GM23338 (cell line): ENCODE measurements around the gene SEMG1. TPM values are rescaled to one million over a fixed set of nuclear protein-coding genes. Genes with fewer than 3 reads are reported as not detected.

Experiments used
- ATAC-seq: fragments of 200-7000 bp; cut with Tn5 transposase; 3 replicates; pipeline ENCODE4 v1.9.1; 2020
- DNase-seq: peaks from one replicate; pipeline ENCODE4 v3.0.0-alpha.2; 2015; ENCODE audit warnings: low spot score
- H2AFZ ChIP-seq: fragments of 200-600 bp; sonication (generic); 2 replicates; pipeline ENCODE4 v1.8.0; 2016; ENCODE audit warnings: antibody characterized with exemption, mild to moderate bottlenecking, moderate library complexity
- H3F3A ChIP-seq: fragments of 200-600 bp; sonication (generic); replicated peaks from 2 replicates; pipeline ENCODE4 v1.8.0; 2017; ENCODE audit warnings: antibody characterized with exemption, mixed run types, low read depth
- H3K27ac ChIP-seq: fragments of 200-600 bp; sonication (generic); 2 replicates; pipeline ENCODE4 v1.6.1; 2016; ENCODE audit warnings: low read depth
- H3K27me3 ChIP-seq: fragments of 200-600 bp; sonication (generic); 2 replicates; pipeline ENCODE4 v1.8.0; 2016; ENCODE audit warnings: mild to moderate bottlenecking, mixed run types, moderate library complexity; ENCODE audit not compliant: insufficient read depth
- H3K36me3 ChIP-seq: fragments of 200-600 bp; sonication (generic); 2 replicates; pipeline ENCODE4 v1.8.0; 2016; ENCODE audit warnings: mild to moderate bottlenecking; ENCODE audit not compliant: insufficient read depth
- H3K4me1 ChIP-seq: fragments of 200-600 bp; sonication (generic); 2 replicates; pipeline ENCODE4 v1.8.0; 2016; ENCODE audit warnings: mild to moderate bottlenecking, moderate library complexity; ENCODE audit not compliant: insufficient read depth
- H3K4me2 ChIP-seq: fragments of 200-600 bp; sonication (generic); 2 replicates; pipeline ENCODE4 v1.7.1; 2017; ENCODE audit warnings: mixed run types
- H3K4me3 ChIP-seq: fragments of 200-600 bp; sonication (generic); 2 replicates; pipeline ENCODE4 v1.6.1; 2016; ENCODE audit warnings: mixed run types
- H3K79me2 ChIP-seq: fragments of 200-600 bp; sonication (generic); replicated peaks from 2 replicates; pipeline ENCODE4 v1.8.0; 2017; ENCODE audit warnings: mild to moderate bottlenecking; ENCODE audit not compliant: insufficient read depth
- H3K9me2 ChIP-seq: fragments of 200-600 bp; sonication (generic); 2 replicates; pipeline ENCODE4 v1.8.0; 2017; ENCODE audit not compliant: insufficient read depth
- H4K20me1 ChIP-seq: fragments of 200-600 bp; sonication (generic); replicated peaks from 2 replicates; pipeline ENCODE4 v1.8.0; 2017; ENCODE audit warnings: mild to moderate bottlenecking; ENCODE audit not compliant: insufficient read depth
- H3K27ac Mint-ChIP-seq: 2 replicates; pipeline ENCODE4 v1.8.0; 2020; ENCODE audit warnings: inconsistent platforms, mild to moderate bottlenecking, moderate library complexity, mixed read lengths
- H3K27me3 Mint-ChIP-seq: 3 replicates; pipeline ENCODE4 v1.8.0; 2022; ENCODE audit warnings: low read depth, mild to moderate bottlenecking, moderate library complexity, mixed read lengths, inconsistent platforms; ENCODE audit not compliant: insufficient read depth, poor library complexity
- H3K36me3 Mint-ChIP-seq: 3 replicates; pipeline ENCODE4 v1.8.0; 2021; ENCODE audit warnings: low read depth, mild to moderate bottlenecking, inconsistent platforms, moderate library complexity, mixed read lengths
- H3K4me1 Mint-ChIP-seq: 3 replicates; pipeline ENCODE4 v1.8.0; 2020; ENCODE audit warnings: mild to moderate bottlenecking, inconsistent platforms, mixed read lengths
- H3K4me3 Mint-ChIP-seq: 3 replicates; pipeline ENCODE4 v1.8.0; 2021; ENCODE audit warnings: moderate library complexity, mild to moderate bottlenecking, inconsistent platforms, mixed read lengths
- H3K9me3 Mint-ChIP-seq: 3 replicates; pipeline ENCODE4 v1.8.0; 2020; ENCODE audit warnings: moderate library complexity, mild to moderate bottlenecking, inconsistent platforms, mixed read lengths
- EZH2phosphoT487 ChIP-seq: fragments of 200-600 bp; sonication (generic); IDR thresholded peaks from one replicate; pipeline ENCODE4 v1.8.1; 2018; ENCODE audit warnings: antibody characterized with exemption; ENCODE audit not compliant: unreplicated experiment
- JUNB ChIP-seq: IDR thresholded peaks from one replicate; pipeline ENCODE4 v1.6.1; 2016; ENCODE audit warnings: antibody characterized with exemption; ENCODE audit not compliant: unreplicated experiment
- NANOG ChIP-seq: IDR thresholded peaks from 2 replicates; pipeline ENCODE4 v1.6.1; 2016; ENCODE audit warnings: antibody characterized with exemption, borderline replicate concordance
- POLR2AphosphoS5 ChIP-seq: IDR thresholded peaks from 2 replicates; pipeline ENCODE4 v1.6.1; 2016; ENCODE audit warnings: antibody characterized with exemption, low read depth
- STAT1 ChIP-seq: IDR thresholded peaks from one replicate; pipeline ENCODE4 v1.6.1; 2016; ENCODE audit warnings: antibody characterized with exemption; ENCODE audit not compliant: unreplicated experiment
- ZNF114 ChIP-seq: fragments of 250-450 bp; sonication (Bioruptor Pico); IDR thresholded peaks from 2 replicates; pipeline ENCODE4 v1.5.0; 2020; ENCODE audit warnings: mild to moderate bottlenecking, moderate library complexity
- ZNF331 ChIP-seq: fragments of 250-450 bp; sonication (Bioruptor Pico); IDR thresholded peaks from 2 replicates; pipeline ENCODE4 v1.5.0; 2020; ENCODE audit warnings: low read depth, mild to moderate bottlenecking, moderate library complexity
- polyA plus RNA-seq: library from polyadenylated mRNA; unstranded; fragments of >200 nt; fragmentation: Nextera tagmentation; extraction: Ambion mirVana; gene quantifications from 2 replicates; pipeline ENCODE4 v1.2.1, GENCODE V29; 2016
- total RNA-seq: library from RNA; depleted of rRNA; stranded (reverse); fragments of >200 nt; shearing (Covaris generic); gene quantifications from 2 replicates; pipeline ENCODE4 v1.2.3, GENCODE V29; 2014
- TF ChIP-seq, protein P1 (sequence below): IDR thresholded peaks from one replicate; pipeline ENCODE4 v1.6.1; 2018; ENCODE audit warnings: antibody characterized with exemption; ENCODE audit not compliant: unreplicated experiment
- TF ChIP-seq, protein P2 (sequence below): IDR thresholded peaks from 2 replicates; pipeline ENCODE4 v1.6.1; 2016; ENCODE audit warnings: antibody characterized with exemption
- TF ChIP-seq, protein P3 (sequence below), 2 experiments: fragments of 200-600 bp in 1 of 2; sonication (generic) in 1 of 2; conservative IDR thresholded peaks; 2 replicates each; pipeline versions ENCODE4 v1.5.1 to v1.6.1; 2016 to 2017; ENCODE audit warnings: antibody characterized with exemption in 2 of 2, low read depth in 2 of 2, mild to moderate bottlenecking in 2 of 2, moderate library complexity in 1 of 2
- TF ChIP-seq, protein P4 (sequence below): fragments of 250-450 bp; sonication (Bioruptor Pico); IDR thresholded peaks from 2 replicates; pipeline ENCODE4 v1.5.0; 2020; ENCODE audit warnings: mild to moderate bottlenecking, moderate library complexity

Gene SEMG1
- total and polyA plus RNA-seq, 2 experiments from 2014 or later = 3.3 to 5.7 TPM

DNA sequence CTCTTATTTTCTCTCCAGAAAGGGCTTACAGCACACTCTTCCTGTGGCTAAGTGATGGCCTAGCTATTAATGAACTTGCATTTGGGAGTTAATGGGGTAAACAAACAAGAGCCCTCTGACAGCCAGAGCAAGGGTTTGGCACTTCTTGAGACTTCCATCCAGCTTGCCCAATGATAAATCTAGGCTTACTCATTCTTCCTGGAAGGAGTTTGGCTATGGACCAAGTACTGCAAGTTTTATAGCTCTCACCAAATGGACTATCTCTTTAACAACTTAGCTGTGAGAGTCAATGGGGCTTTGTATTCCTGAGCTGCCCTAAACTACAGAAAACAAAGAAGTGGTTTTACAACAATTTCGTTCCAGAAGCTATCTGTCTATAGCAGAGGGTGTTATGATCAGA, 48.9 kb upstream of the SEMG1 start (continued):
- TF ChIP-seq, protein P1, sequence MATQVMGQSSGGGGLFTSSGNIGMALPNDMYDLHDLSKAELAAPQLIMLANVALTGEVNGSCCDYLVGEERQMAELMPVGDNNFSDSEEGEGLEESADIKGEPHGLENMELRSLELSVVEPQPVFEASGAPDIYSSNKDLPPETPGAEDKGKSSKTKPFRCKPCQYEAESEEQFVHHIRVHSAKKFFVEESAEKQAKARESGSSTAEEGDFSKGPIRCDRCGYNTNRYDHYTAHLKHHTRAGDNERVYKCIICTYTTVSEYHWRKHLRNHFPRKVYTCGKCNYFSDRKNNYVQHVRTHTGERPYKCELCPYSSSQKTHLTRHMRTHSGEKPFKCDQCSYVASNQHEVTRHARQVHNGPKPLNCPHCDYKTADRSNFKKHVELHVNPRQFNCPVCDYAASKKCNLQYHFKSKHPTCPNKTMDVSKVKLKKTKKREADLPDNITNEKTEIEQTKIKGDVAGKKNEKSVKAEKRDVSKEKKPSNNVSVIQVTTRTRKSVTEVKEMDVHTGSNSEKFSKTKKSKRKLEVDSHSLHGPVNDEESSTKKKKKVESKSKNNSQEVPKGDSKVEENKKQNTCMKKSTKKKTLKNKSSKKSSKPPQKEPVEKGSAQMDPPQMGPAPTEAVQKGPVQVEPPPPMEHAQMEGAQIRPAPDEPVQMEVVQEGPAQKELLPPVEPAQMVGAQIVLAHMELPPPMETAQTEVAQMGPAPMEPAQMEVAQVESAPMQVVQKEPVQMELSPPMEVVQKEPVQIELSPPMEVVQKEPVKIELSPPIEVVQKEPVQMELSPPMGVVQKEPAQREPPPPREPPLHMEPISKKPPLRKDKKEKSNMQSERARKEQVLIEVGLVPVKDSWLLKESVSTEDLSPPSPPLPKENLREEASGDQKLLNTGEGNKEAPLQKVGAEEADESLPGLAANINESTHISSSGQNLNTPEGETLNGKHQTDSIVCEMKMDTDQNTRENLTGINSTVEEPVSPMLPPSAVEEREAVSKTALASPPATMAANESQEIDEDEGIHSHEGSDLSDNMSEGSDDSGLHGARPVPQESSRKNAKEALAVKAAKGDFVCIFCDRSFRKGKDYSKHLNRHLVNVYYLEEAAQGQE = no peak
- TF ChIP-seq JUNB = no peak
- TF ChIP-seq, protein P2, sequence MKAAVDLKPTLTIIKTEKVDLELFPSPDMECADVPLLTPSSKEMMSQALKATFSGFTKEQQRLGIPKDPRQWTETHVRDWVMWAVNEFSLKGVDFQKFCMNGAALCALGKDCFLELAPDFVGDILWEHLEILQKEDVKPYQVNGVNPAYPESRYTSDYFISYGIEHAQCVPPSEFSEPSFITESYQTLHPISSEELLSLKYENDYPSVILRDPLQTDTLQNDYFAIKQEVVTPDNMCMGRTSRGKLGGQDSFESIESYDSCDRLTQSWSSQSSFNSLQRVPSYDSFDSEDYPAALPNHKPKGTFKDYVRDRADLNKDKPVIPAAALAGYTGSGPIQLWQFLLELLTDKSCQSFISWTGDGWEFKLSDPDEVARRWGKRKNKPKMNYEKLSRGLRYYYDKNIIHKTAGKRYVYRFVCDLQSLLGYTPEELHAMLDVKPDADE = no peak

DNA sequence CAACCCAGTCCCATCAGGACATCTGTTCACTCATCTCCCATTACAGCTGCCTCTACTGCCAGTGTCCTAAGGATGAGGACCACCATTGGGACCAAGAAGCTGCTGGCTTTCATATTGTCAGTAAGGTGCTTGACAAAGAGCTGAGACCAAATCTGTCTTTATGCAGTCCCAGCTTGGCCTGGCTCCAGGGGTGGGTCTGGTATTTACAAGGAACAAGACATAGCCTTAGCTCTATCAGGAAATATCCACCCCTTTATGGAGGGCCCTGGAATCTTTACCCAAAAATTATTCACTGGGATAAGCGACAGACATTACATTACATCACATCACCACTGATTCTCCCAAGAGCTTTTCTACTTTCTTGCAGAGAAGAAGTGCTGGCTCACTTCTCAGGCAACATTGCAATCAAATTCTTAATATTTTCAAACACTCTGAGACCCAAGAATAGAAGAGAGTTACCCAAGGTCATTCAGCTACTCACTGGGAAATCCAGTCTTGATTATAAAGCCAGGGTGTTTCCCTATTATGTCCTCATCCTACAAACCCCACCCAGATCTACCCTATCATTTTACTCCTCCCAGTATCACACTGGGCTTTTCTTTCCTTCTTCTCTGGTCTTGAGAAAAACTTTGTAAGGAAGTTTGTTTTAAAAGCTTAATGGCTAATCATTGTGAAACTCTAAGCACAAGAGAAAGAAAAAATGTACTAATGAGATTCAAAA, 43.6 kb upstream of the SEMG1 start:
- no peak overlapping the region for H2AFZ ChIP-seq
- Mint-ChIP-seq H3K4me3 (no peak overlapping the region), H3K27me3 (no peaks in the 10 kb centered on the region), H3K36me3 (no peaks in the 10 kb centered on the region), H3K27ac (no peak overlapping the region), H3K9me3 (peaks cover 25% of the 10 kb centered on the region), H3K4me1 (no peaks in the 10 kb centered on the region)
- no peak overlapping the region for H3K4me2 ChIP-seq
- no peak overlapping the region for H3K27ac ChIP-seq
- ATAC-seq = no peak
- H3F3A ChIP-seq = no peaks in the 10 kb centered on the region
- no peaks in the 10 kb centered on the region for H4K20me1 ChIP-seq
- no peak overlapping the region for H3K4me3 ChIP-seq
- H3K9me2 ChIP-seq = no peaks in the 10 kb centered on the region; the same call in 1 of the 2 replicates
- no peaks in the 10 kb centered on the region for H3K79me2 ChIP-seq
- DNase-seq = no peak
- H3K27me3 ChIP-seq = no peaks in the 10 kb centered on the region
- no peaks in the 10 kb centered on the region; the same call in 1 of the 2 replicates for H3K36me3 ChIP-seq
- H3K4me1 ChIP-seq = no peaks in the 10 kb centered on the region
- TF ChIP-seq POLR2AphosphoS5 (no peak), ZNF114 (no peak), STAT1 (no peak), NANOG (no peak), ZNF331 (CRISPR knock-in tag) (no peak), EZH2phosphoT487 (no peak)
- TF ChIP-seq, protein P3, sequence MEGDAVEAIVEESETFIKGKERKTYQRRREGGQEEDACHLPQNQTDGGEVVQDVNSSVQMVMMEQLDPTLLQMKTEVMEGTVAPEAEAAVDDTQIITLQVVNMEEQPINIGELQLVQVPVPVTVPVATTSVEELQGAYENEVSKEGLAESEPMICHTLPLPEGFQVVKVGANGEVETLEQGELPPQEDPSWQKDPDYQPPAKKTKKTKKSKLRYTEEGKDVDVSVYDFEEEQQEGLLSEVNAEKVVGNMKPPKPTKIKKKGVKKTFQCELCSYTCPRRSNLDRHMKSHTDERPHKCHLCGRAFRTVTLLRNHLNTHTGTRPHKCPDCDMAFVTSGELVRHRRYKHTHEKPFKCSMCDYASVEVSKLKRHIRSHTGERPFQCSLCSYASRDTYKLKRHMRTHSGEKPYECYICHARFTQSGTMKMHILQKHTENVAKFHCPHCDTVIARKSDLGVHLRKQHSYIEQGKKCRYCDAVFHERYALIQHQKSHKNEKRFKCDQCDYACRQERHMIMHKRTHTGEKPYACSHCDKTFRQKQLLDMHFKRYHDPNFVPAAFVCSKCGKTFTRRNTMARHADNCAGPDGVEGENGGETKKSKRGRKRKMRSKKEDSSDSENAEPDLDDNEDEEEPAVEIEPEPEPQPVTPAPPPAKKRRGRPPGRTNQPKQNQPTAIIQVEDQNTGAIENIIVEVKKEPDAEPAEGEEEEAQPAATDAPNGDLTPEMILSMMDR (conservative IDR thresholded peaks at IDR 0.05; ENCODE audit: low read depth in 2 of 2) = no peak
- TF ChIP-seq, protein P2 = no peak
- TF ChIP-seq, protein P4, sequence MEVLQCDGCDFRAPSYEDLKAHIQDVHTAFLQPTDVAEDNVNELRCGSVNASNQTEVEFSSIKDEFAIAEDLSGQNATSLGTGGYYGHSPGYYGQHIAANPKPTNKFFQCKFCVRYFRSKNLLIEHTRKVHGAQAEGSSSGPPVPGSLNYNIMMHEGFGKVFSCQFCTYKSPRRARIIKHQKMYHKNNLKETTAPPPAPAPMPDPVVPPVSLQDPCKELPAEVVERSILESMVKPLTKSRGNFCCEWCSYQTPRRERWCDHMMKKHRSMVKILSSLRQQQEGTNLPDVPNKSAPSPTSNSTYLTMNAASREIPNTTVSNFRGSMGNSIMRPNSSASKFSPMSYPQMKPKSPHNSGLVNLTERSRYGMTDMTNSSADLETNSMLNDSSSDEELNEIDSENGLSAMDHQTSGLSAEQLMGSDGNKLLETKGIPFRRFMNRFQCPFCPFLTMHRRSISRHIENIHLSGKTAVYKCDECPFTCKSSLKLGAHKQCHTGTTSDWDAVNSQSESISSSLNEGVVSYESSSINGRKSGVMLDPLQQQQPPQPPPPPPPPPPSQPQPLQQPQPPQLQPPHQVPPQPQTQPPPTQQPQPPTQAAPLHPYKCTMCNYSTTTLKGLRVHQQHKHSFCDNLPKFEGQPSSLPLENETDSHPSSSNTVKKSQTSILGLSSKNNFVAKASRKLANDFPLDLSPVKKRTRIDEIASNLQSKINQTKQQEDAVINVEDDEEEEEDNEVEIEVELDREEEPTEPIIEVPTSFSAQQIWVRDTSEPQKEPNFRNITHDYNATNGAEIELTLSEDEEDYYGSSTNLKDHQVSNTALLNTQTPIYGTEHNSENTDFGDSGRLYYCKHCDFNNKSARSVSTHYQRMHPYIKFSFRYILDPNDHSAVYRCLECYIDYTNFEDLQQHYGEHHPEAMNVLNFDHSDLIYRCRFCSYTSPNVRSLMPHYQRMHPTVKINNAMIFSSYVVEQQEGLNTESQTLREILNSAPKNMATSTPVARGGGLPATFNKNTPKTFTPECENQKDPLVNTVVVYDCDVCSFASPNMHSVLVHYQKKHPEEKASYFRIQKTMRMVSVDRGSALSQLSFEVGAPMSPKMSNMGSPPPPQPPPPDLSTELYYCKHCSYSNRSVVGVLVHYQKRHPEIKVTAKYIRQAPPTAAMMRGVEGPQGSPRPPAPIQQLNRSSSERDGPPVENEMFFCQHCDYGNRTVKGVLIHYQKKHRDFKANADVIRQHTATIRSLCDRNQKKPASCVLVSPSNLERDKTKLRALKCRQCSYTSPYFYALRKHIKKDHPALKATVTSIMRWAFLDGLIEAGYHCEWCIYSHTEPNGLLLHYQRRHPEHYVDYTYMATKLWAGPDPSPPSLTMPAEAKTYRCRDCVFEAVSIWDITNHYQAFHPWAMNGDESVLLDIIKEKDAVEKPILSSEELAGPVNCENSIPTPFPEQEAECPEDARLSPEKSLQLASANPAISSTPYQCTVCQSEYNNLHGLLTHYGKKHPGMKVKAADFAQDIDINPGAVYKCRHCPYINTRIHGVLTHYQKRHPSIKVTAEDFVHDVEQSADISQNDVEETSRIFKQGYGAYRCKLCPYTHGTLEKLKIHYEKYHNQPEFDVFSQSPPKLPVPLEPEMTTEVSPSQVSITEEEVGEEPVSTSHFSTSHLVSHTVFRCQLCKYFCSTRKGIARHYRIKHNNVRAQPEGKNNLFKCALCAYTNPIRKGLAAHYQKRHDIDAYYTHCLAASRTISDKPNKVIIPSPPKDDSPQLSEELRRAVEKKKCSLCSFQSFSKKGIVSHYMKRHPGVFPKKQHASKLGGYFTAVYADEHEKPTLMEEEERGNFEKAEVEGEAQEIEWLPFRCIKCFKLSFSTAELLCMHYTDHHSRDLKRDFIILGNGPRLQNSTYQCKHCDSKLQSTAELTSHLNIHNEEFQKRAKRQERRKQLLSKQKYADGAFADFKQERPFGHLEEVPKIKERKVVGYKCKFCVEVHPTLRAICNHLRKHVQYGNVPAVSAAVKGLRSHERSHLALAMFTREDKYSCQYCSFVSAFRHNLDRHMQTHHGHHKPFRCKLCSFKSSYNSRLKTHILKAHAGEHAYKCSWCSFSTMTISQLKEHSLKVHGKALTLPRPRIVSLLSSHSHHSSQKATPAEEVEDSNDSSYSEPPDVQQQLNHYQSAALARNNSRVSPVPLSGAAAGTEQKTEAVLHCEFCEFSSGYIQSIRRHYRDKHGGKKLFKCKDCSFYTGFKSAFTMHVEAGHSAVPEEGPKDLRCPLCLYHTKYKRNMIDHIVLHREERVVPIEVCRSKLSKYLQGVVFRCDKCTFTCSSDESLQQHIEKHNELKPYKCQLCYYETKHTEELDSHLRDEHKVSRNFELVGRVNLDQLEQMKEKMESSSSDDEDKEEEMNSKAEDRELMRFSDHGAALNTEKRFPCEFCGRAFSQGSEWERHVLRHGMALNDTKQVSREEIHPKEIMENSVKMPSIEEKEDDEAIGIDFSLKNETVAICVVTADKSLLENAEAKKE = no peak
